Measurements from ENCODE around the gene KCNH2. TPM values are rescaled to one million over a fixed set of nuclear protein-coding genes. Genes with fewer than 3 reads are reported as not detected.
A peak's percentile ranks its signal among the peaks of the same experiment; 100 is the strongest.

KCNH2 gene
- total RNA-seq, 2 experiments from 2014 or later: 0.34 to 0.45 TPM

DNA sequence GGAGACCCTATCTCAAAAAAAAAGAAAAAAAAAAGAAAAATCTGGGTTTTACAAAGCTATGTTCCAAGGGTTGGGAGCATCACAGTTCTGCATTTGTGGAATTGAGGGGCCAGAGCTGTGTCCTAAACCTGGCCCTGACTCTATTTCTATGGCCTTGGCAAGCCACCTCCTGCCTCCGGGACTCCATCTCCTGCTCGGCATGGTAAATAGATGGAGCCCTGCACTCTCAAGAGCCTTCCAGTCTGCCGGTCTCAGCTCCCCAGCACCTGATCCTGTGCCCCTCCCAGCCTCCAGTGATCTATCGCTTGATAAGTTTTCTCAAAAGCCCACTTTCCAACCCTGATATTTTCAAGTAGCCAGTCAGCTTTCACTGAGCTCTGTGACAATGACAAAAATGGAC is 43.0 kb downstream of the KCNH2 start:
- DNase-seq: no peak
- Mint-ChIP-seq H3K27me3 (no peaks in the 10 kb centered on the region), H3K36me3 (no peaks in the 10 kb centered on the region), H3K27ac (no peak overlapping the region), H3K4me3 (no peak overlapping the region), H3K9me3 (no peaks in the 10 kb centered on the region), H3K4me1 (ENCODE audit: low read depth) (peaks cover 25% of the 10 kb centered on the region)
- intact Hi-C loops (cut with micrococcal nuclease): loop anchor here (5.0 kb wide), 1 partner anchor 38 kb away; no protein-coding TSS in a partner anchor
- CTCF ChIA-PET: interaction anchor here (0.6 kb wide), 1 partner anchor 11 kb away, joined by 3 read pairs; no protein-coding TSS in a partner anchor
- POLR2A ChIA-PET: no interaction called here

DNA sequence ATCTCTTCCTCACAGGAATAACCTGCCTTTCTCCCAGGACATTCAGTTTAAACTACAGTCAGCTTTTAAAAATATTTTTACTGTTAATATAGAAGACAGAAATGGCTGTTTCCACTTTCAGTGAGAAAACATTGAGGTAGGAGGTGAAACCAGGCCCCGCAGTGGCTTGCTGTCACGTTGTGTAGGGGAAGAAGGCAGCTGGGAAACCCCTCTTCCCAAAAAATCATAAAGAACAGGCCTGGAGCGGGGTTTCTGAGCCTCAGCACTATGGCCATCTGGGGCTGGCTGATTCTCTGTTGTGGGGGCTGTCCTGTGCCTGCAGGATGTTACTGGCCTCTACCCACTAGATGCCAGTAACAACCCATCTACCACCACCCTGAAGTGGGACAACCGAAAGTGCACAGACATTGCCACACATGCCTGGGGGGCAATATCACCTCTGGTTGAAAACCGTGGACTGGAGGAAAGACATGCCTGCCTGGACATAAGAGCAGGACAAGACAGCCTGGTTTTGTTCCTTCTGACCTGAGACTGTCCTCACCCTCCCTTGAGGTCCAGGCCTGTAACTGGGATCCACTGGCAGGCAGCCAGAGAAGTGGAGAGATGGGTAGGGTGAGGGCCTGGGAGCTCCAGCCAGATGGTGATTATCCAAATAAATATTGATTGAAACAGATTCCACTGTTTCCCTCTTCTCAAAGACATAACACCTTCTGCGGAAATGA is 43.9 kb downstream of the KCNH2 start:
- no peaks in the 10 kb centered on the region for H3K9me3 Mint-ChIP-seq
- no peak overlapping the region for H3K27ac Mint-ChIP-seq
- peaks cover 22% of the 10 kb centered on the region for H3K4me1 Mint-ChIP-seq (ENCODE audit: low read depth)
- no peaks in the 10 kb centered on the region for H3K27me3 Mint-ChIP-seq
- DNase-seq: no peak
- ChIA-PET CTCF (interaction anchor here (0.6 kb wide), 1 partner anchor 12 kb away, joined by 3 read pairs; no protein-coding TSS in a partner anchor), POLR2A (interaction anchor here (0.9 kb wide), 1 partner anchor 36 kb away, joined by 3 read pairs; no protein-coding TSS in a partner anchor)
- intact Hi-C loops (cut with micrococcal nuclease): no loop called here
- H3K4me3 Mint-ChIP-seq: no peak overlapping the region
- no peaks in the 10 kb centered on the region for H3K36me3 Mint-ChIP-seq

DNA sequence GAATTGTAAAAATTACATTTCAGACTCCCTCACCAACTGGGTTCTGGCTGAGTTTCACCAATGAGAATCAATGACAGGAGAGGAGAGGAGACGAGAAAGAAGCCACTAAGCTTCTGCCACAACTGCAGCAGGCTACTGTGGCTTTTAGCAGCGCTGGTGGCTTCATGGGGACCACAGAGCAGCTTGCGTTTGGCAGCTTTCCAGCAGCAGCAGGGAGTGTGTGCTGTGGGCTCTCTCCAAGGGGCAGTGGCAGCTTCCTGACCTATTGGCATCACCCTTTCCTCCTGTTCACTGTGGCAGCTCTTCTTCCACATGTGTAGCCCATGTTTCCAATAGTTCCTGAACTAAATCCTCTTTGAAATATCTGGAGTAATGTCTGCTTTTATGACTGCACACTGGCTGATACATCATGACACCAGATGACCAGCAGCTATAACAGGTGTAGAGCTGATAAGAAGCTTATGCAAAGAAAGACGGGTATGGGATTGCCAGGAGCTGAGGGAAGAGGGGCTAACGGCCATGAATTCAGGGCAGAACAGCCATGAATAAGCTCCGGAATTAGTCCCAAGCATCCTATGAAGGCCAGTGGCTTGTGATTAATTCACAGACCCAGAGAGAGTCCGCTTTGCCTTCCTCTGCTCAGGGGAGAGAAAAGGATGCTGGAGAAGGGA is 46.8 kb downstream of the KCNH2 start:
- Mint-ChIP-seq H3K4me1 (ENCODE audit: low read depth) (peaks cover 4% of the 10 kb centered on the region), H3K9me3 (no peaks in the 10 kb centered on the region), H3K27me3 (no peaks in the 10 kb centered on the region), H3K4me3 (no peak overlapping the region), H3K27ac (no peak overlapping the region), H3K36me3 (no peaks in the 10 kb centered on the region)
- ChIA-PET POLR2A (no interaction called here), CTCF (interaction anchor here (1.0 to 1.1 kb wide), 2 partner anchors 33 to 55 kb away, joined by 3 to 4 read pairs; no protein-coding TSS in a partner anchor)
- intact Hi-C loops (cut with micrococcal nuclease): no loop called here
- peak; percentile 16 for DNase-seq

DNA sequence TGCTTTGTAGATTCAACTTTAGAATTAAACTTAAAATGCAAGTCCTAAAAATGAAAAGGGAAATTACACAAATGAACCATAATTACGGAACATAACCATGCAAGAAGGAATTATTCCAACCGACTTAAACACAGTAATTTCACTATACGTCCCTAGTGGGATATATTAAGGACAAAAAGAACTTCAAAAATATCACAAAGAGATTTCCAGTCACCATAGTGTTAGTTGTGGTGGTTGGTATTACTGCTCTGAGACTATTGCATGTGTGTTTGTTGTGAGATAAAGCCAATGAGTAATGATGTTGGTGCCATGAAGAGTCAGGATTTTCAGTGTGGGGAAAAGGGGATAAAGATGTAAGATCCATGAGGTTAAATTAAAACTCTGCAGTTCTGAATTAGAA is 49.6 kb downstream of the KCNH2 start:
- no peak for DNase-seq
- H3K9me3 Mint-ChIP-seq: no peaks in the 10 kb centered on the region

DNA sequence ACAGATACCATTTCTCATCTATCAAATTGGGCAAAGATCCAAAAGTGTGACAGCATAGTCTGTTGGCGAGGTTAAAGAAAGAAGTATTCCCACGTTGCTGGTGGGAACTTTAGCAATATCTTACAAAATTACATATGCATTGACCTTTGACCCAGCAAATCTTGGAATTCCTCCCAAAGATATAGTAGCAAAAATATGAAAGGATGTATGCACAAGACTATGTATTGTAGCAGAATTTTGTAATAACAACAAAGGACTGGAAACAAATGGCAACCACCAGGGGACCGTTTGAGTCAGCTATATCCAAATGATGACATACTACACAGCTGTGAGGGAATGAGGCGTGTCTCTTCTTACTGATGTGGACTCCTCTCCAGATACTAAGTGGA is 50.2 kb downstream of the KCNH2 start:
- ChIA-PET CTCF (no interaction called here), POLR2A (no interaction called here)
- H3K9me3 Mint-ChIP-seq: no peaks in the 10 kb centered on the region
- no peak overlapping the region for H3K27ac Mint-ChIP-seq
- DNase-seq: peak; percentile 32
- intact Hi-C loops (cut with micrococcal nuclease): loop anchor here (10.0 kb wide), 1 partner anchor 53 kb away; no protein-coding TSS in a partner anchor
- no peak overlapping the region for H3K4me3 Mint-ChIP-seq
- H3K36me3 Mint-ChIP-seq: no peaks in the 10 kb centered on the region
- peaks cover 21% of the 10 kb centered on the region for H3K4me1 Mint-ChIP-seq (ENCODE audit: low read depth)
- H3K27me3 Mint-ChIP-seq: no peaks in the 10 kb centered on the region

More for the DNA sequence above, 49.6 kb downstream of the KCNH2 start:
- Mint-ChIP-seq H3K27ac (no peak overlapping the region), H3K4me3 (no peak overlapping the region), H3K4me1 (ENCODE audit: low read depth) (peaks cover 16% of the 10 kb centered on the region), H3K36me3 (no peaks in the 10 kb centered on the region), H3K27me3 (no peaks in the 10 kb centered on the region)
- intact Hi-C loops (cut with micrococcal nuclease): loop anchor here (10.0 kb wide), 1 partner anchor 54 kb away; no protein-coding TSS in a partner anchor
- POLR2A ChIA-PET: no interaction called here
- CTCF ChIA-PET: interaction anchor here (0.9 to 1.1 kb wide), 3 partner anchors 30 to 183 kb away, joined by 3 to 4 read pairs (median 4); no protein-coding TSS in a partner anchor

DNA sequence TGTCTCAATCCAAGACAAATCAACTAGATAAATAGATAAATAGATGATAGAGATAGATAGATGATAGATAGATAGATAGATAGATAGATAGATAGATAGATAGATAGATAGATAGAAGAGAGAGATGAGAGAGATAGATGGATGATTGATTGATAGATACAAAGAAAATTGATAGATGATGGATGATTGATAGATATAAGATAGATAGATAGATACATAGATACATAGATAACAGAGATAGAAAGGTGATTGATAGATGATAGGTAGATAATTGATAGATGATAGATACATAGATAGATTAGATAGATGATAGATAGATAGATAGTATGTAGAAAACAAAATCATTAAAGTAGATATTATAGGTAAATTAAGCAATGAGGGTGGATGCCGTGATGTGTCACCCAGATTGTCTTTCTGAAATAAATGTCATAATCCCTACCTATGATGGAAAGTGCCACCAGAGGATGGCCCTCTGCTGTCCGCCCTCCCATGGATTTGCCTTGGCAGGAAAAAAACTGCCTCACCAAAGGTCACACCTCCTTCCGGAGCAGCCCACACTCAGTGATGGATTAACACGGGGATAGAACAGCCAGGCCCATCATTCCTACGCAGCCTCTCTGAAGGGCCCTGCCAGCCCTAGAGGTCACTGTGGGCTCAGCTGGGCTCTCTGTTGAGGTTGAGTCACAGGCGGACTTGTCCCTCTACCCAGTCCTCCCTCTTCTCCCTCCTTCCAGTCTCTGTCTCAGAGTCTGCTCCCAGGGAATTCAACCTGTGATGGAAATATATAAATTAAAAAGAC is 50.8 kb downstream of the KCNH2 start:
- H3K36me3 Mint-ChIP-seq: no peaks in the 10 kb centered on the region
- ChIA-PET POLR2A (no interaction called here), CTCF (interaction anchor here (1.3 kb wide), 1 partner anchor 59 kb away, joined by 5 read pairs; no protein-coding TSS in a partner anchor)
- DNase-seq: peak; percentile 6
- H3K27me3 Mint-ChIP-seq: no peaks in the 10 kb centered on the region
- H3K9me3 Mint-ChIP-seq: no peaks in the 10 kb centered on the region
- intact Hi-C loops (cut with micrococcal nuclease): loop anchor here (10.0 kb wide), 1 partner anchor 53 kb away; no protein-coding TSS in a partner anchor
- H3K27ac Mint-ChIP-seq: no peak overlapping the region
- H3K4me1 Mint-ChIP-seq (ENCODE audit: low read depth): peaks cover 22% of the 10 kb centered on the region
- no peak overlapping the region for H3K4me3 Mint-ChIP-seq

DNA sequence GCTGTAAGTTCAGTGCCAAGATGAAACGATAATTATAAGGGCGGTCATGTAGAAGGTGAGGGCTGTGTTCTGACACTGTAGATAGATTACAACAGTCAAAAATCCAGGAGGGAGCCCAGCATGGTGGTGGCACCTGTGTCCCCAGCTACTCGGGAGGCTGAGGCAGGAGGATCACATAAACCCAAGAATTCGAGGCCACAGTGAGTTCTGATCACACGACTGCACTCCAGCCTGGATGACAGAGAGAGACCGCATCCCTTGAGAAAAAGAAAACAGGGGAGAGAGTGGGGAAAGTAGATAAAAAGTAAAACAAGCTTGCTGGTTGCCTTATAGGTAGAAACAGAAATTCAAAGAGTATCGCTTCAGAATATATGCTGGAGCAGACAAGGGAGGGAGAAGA is 52.1 kb downstream of the KCNH2 start:
- ChIA-PET POLR2A (no interaction called here), CTCF (interaction anchor here (0.7 to 1.5 kb wide), 6 partner anchors 28 to 198 kb away, joined by 3 to 6 read pairs (median 3); no protein-coding TSS in a partner anchor)
- H3K9me3 Mint-ChIP-seq: no peaks in the 10 kb centered on the region
- H3K27ac Mint-ChIP-seq: no peak overlapping the region
- intact Hi-C loops (cut with micrococcal nuclease): loop anchor here (10.0 kb wide), 1 partner anchor 51 kb away; no protein-coding TSS in a partner anchor
- H3K36me3 Mint-ChIP-seq: no peaks in the 10 kb centered on the region
- no peak overlapping the region for H3K4me3 Mint-ChIP-seq
- no peaks in the 10 kb centered on the region for H3K27me3 Mint-ChIP-seq
- DNase-seq: peak; percentile 3
- peaks cover 19% of the 10 kb centered on the region for H3K4me1 Mint-ChIP-seq (ENCODE audit: low read depth)

DNA sequence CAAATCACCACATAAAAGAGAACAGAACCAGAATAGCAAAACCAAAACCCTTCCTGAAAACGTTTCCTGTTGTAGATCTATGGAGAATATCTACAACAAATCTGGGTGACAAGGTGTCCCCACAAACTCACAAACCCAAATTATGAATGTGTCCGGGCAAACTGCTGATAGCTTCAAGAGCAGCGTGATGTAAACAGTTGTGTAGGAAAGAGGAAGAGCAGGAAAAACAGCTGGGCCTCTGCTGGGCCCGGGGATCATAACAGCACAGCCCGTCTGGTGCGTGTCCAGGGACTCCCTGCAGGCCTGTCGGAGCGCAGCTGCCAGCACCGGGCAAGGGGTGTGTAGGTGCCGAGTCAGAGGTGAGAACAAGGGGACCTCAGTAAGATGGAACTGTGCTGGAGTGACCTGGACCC is 53.7 kb downstream of the KCNH2 start:
- Mint-ChIP-seq H3K9me3 (no peaks in the 10 kb centered on the region), H3K27ac (no peak overlapping the region), H3K36me3 (no peaks in the 10 kb centered on the region), H3K4me1 (ENCODE audit: low read depth) (peaks cover 18% of the 10 kb centered on the region), H3K4me3 (no peak overlapping the region), H3K27me3 (no peaks in the 10 kb centered on the region)
- DNase-seq: no peak
- ChIA-PET CTCF (no interaction called here), POLR2A (no interaction called here)
- intact Hi-C loops (cut with micrococcal nuclease): loop anchor here (10.0 kb wide), 1 partner anchor 50 kb away; no protein-coding TSS in a partner anchor

DNA sequence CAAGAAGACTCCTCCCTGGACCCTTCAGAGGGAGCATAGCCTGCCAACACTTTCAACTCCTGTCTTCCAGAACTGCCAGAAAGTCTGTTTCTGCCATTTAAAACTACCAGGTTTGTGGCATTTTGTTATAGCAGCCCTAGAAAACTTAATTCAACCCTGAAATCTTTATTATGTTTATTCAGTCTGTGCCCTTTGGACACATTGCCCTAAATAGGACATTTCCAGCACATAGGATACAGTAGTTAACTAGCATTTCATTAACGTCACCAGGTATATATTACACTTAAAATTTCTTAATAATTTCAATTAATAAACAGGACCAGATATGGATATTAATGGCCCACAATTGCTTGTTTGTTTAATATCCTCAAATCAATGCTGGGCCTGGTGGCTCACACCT is 54.3 kb downstream of the KCNH2 start:
- Mint-ChIP-seq H3K27ac (no peak overlapping the region), H3K36me3 (no peaks in the 10 kb centered on the region), H3K9me3 (no peaks in the 10 kb centered on the region), H3K4me1 (ENCODE audit: low read depth) (peaks cover 18% of the 10 kb centered on the region), H3K4me3 (no peak overlapping the region), H3K27me3 (peaks cover 4% of the 10 kb centered on the region)
- intact Hi-C loops (cut with micrococcal nuclease): loop anchor here (10.0 kb wide), 1 partner anchor 49 kb away; no protein-coding TSS in a partner anchor
- POLR2A ChIA-PET: no interaction called here
- no peak for DNase-seq
- CTCF ChIA-PET: interaction anchor here (1.5 kb wide), 2 partner anchors 26 to 39 kb away, joined by 5 to 6 read pairs; no protein-coding TSS in a partner anchor

DNA sequence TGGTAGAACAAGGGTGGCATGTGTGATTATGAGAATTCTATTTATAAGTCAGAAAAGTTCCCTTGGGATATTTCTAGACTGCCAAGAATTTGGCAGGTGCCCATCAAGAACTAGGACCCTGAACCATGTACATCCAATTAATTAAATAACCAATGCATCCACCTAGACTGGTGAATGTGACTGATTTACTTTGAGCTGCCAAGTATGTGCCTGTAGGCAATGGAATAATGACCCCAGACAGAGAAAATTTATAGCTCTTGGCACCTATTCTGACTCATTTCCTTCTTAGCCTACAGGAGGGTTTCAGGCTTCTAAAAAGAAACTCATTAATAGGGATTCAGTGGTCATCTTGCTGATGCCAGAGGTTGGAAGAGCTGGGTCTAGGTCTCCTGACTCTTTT is 54.9 kb downstream of the KCNH2 start:
- no peaks in the 10 kb centered on the region for H3K9me3 Mint-ChIP-seq
- intact Hi-C loops (cut with micrococcal nuclease): loop anchor here (10.0 kb wide), 1 partner anchor 48 kb away; no protein-coding TSS in a partner anchor
- H3K27me3 Mint-ChIP-seq: peaks cover 4% of the 10 kb centered on the region
- ChIA-PET CTCF (interaction anchor here (1.4 to 1.5 kb wide), 3 partner anchors 25 to 63 kb away, joined by 3 to 6 read pairs (median 5); no protein-coding TSS in a partner anchor), POLR2A (no interaction called here)
- peaks cover 18% of the 10 kb centered on the region for H3K4me1 Mint-ChIP-seq (ENCODE audit: low read depth)
- H3K36me3 Mint-ChIP-seq: no peaks in the 10 kb centered on the region
- H3K27ac Mint-ChIP-seq: no peak overlapping the region
- H3K4me3 Mint-ChIP-seq: no peak overlapping the region
- no peak for DNase-seq

DNA sequence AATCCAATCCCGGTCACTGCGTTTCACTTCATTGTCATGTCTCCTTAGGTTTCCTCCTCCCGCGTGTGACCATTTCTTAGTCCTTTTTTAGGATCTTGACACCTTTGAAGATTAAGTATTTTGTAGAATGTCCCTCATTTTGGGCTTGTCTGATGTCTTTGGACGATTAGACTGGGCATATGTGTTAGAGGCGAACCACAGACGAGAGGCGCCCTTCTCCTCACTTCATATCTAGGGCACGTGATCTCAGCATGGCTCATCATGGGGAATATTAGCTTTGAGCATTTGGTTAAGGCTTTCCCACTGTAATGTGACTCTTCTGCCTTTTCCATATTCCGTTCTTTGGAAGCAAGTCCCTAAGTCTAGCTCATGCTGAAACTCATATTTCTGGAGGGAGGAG is 59.0 kb downstream of the KCNH2 start:
- no peak for DNase-seq
- ChIA-PET CTCF (interaction anchor here (1.5 kb wide), 1 partner anchor 40 kb away, joined by 4 read pairs; no protein-coding TSS in a partner anchor), POLR2A (no interaction called here)
- H3K27ac Mint-ChIP-seq: no peak overlapping the region
- H3K4me1 Mint-ChIP-seq (ENCODE audit: low read depth): peaks cover 10% of the 10 kb centered on the region
- intact Hi-C loops (cut with micrococcal nuclease): no loop called here
- H3K27me3 Mint-ChIP-seq: peaks cover 7% of the 10 kb centered on the region
- no peaks in the 10 kb centered on the region for H3K9me3 Mint-ChIP-seq
- no peak overlapping the region for H3K4me3 Mint-ChIP-seq
- no peaks in the 10 kb centered on the region for H3K36me3 Mint-ChIP-seq

All from activated CD4-positive, alpha-beta memory T cell treated with anti-CD3 and anti-CD28 coated beads for 36 hours (primary cell).